ENCODE data around the gene PDPK1. TPM values are rescaled to one million over a fixed set of nuclear protein-coding genes. Genes with fewer than 3 reads are reported as not detected.
"Not testable (repeated sequence)": the region's sequence is repeated elsewhere in the genome, so short reads cannot be mapped to it uniquely, and the experiment has no call there.

PDPK1 gene
- total RNA-seq, 1 donor from 2014 or later, result 13.9 TPM

DNA sequence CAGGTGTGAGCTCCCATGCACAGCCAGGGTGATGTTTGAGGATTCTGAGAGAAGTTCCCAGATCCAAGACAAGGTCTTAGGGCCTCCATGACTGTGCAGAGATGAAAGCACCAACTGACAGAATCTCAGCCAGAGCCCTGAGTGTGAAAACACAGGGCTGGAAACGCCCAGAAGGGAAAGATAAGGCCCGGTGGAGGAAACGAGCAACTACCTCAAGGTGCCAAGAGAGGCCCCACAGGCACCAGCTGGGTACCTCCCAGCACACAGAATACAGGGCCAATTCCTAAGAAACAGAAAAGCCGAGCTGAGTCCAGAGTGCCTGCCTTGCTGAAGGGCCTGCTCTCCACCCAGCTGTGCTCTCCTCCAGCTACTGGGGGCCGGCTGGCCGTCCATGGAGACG, 94.5 kb downstream of the PDPK1 start:
- not testable (repeated sequence) for H3K4me2 ChIP-seq; H3K4me1 Mint-ChIP-seq; H3K9ac ChIP-seq; H3F3A ChIP-seq (ENCODE audit: low read depth); H3K4me3 ChIP-seq; DNase-seq (ENCODE audit: low spot score); H3K27ac ChIP-seq; H3K79me2 ChIP-seq (ENCODE audit: low read depth); H3K36me3 ChIP-seq; H3K4me3 Mint-ChIP-seq; H4K20me1 ChIP-seq (ENCODE audit: low read depth); H3K27ac Mint-ChIP-seq; H3K36me3 Mint-ChIP-seq; H3K9me3 Mint-ChIP-seq; H2AFZ ChIP-seq (replicated peaks); H3K27me3 Mint-ChIP-seq (ENCODE audit: insufficient read depth, low read depth); H3K9me3 ChIP-seq (ENCODE audit: low read depth); H3K4me1 ChIP-seq; H3K27me3 ChIP-seq

- not testable (repeated sequence) for H3K79me2 ChIP-seq (ENCODE audit: low read depth); H2AFZ ChIP-seq (replicated peaks); H4K20me1 ChIP-seq (ENCODE audit: low read depth); H3K4me3 ChIP-seq; H3K27ac Mint-ChIP-seq; H3K9me3 ChIP-seq (ENCODE audit: low read depth); H3F3A ChIP-seq (ENCODE audit: low read depth); H3K36me3 Mint-ChIP-seq; H3K4me1 ChIP-seq; H3K27ac ChIP-seq; H3K4me3 Mint-ChIP-seq; H3K27me3 Mint-ChIP-seq (ENCODE audit: insufficient read depth, low read depth); H3K36me3 ChIP-seq; H3K4me2 ChIP-seq; H3K9ac ChIP-seq; H3K27me3 ChIP-seq; H3K4me1 Mint-ChIP-seq; H3K9me3 Mint-ChIP-seq; DNase-seq (ENCODE audit: low spot score)
Measured at GRCh38 chr16:2639071-2639721, 101.4 kb downstream of the PDPK1 start.

- H3F3A ChIP-seq (ENCODE audit: low read depth), result not testable (repeated sequence)
Measured at GRCh38 chr16:2639722-2640072, 101.9 kb downstream of the PDPK1 start.

GRCh38 chr16:2642561-2642960, 104.7 kb downstream of the PDPK1 start:
- DNase-seq (ENCODE audit: low spot score); H3K4me3 ChIP-seq; H3K4me1 Mint-ChIP-seq; H3K27ac Mint-ChIP-seq; H3K4me3 Mint-ChIP-seq; H3K79me2 ChIP-seq (ENCODE audit: low read depth); H3K27me3 ChIP-seq; H3K4me2 ChIP-seq; H3K27me3 Mint-ChIP-seq (ENCODE audit: insufficient read depth, low read depth); H3K9me3 ChIP-seq (ENCODE audit: low read depth); H3K36me3 ChIP-seq; H3K27ac ChIP-seq; H3K36me3 Mint-ChIP-seq; H3K9me3 Mint-ChIP-seq; H4K20me1 ChIP-seq (ENCODE audit: low read depth); H3K4me1 ChIP-seq; H3F3A ChIP-seq (ENCODE audit: low read depth); H3K9ac ChIP-seq; H2AFZ ChIP-seq (replicated peaks): not testable (repeated sequence)

More at GRCh38 chr16:2639722-2640072, 101.9 kb downstream of the PDPK1 start:
- not testable (repeated sequence) for H3K9me3 ChIP-seq (ENCODE audit: low read depth); H3K4me1 Mint-ChIP-seq; H3K27ac Mint-ChIP-seq; H3K9me3 Mint-ChIP-seq; H3K36me3 Mint-ChIP-seq; H3K79me2 ChIP-seq (ENCODE audit: low read depth); H3K4me3 Mint-ChIP-seq; H3K4me1 ChIP-seq; H3K4me2 ChIP-seq; H3K27me3 ChIP-seq; H3K9ac ChIP-seq; H3K36me3 ChIP-seq; H2AFZ ChIP-seq (replicated peaks); H3K27ac ChIP-seq; DNase-seq (ENCODE audit: low spot score); H3K4me3 ChIP-seq; H3K27me3 Mint-ChIP-seq (ENCODE audit: insufficient read depth, low read depth); H4K20me1 ChIP-seq (ENCODE audit: low read depth)

DNA sequence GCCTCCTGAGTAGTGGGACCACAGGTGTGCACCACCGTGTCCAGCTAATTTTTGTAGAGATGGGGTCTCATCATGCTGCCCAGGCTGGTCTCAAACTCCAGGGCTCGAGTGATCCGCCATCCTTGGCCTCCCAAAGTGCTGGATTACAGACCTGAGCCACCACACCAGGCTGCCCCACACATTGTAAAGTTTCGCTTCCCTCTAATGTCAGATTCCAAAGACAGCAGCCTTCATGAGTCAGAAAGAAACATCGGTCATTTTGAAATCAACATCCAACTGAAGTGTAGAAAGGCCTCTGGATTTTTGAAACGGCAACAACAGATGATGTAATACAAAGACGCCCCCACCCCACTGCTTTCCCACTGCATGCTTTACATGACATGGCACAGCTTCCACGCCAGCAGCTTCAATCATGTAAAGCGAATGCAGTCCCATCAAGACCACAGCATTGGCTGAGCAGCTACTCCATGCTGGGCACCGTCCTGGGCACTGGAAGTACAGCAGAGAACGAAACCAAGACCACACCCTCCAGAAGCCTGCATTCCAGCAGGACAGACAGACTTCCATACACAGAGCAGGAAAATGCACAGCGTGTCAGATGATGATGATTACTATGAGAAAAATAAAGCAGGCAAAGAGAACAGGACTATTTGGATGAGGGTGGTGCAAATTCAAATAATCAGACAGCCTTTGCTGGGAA, 107.1 kb downstream of the PDPK1 start:
- not testable (repeated sequence) for H3K36me3 Mint-ChIP-seq; H3K27ac ChIP-seq; H3F3A ChIP-seq (ENCODE audit: low read depth); H3K4me1 ChIP-seq; H3K27me3 ChIP-seq; H3K4me1 Mint-ChIP-seq; H3K4me3 ChIP-seq; H4K20me1 ChIP-seq (ENCODE audit: low read depth); H3K9me3 Mint-ChIP-seq; H3K36me3 ChIP-seq; H3K27me3 Mint-ChIP-seq (ENCODE audit: insufficient read depth, low read depth); H3K4me2 ChIP-seq; H3K9me3 ChIP-seq (ENCODE audit: low read depth); H3K27ac Mint-ChIP-seq; H3K4me3 Mint-ChIP-seq; H3K79me2 ChIP-seq (ENCODE audit: low read depth); H3K9ac ChIP-seq; DNase-seq (ENCODE audit: low spot score); H2AFZ ChIP-seq (replicated peaks)

DNA sequence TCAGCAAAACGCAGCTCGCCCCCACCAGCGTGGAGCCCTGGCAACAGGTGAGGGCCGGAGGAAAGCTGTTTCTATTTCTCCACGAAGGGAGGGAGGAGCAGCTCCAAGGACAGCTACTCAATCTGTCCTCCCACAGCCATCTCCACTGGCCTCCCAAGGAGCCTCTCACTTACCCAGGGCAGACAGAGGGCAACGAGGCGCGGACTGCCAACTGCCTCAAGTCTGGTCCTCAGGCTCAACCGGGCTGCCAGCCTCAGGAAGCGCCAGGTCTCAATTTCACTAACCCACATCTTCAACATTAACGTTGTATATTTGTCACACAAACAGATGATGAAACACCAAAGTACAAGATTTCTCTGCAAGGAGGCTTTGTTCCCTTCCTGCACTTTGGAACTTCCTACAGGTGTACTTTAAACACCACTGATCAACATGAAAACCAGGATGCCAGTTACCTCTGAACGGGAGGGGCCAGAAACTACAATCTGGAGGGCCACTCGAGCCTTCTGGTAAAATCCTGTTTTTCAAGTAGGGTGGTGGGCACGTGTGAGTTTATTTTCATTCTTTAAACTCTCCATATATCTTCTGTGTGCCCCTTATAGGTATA, 113.5 kb downstream of the PDPK1 start:
- not testable (repeated sequence) for H3K9me3 ChIP-seq (ENCODE audit: low read depth); H3K4me1 Mint-ChIP-seq; H2AFZ ChIP-seq (replicated peaks); DNase-seq (ENCODE audit: low spot score); H3K9ac ChIP-seq; H3K27me3 ChIP-seq; H3F3A ChIP-seq (ENCODE audit: low read depth); H3K36me3 Mint-ChIP-seq; H3K9me3 Mint-ChIP-seq; H3K4me3 Mint-ChIP-seq; H3K27ac ChIP-seq; H3K4me3 ChIP-seq; H3K27ac Mint-ChIP-seq; H3K27me3 Mint-ChIP-seq (ENCODE audit: insufficient read depth, low read depth); H3K4me1 ChIP-seq; H3K36me3 ChIP-seq; H3K79me2 ChIP-seq (ENCODE audit: low read depth); H3K4me2 ChIP-seq; H4K20me1 ChIP-seq (ENCODE audit: low read depth)

MicroRNAs encoded within 50 kb of the gene (microRNA counts, 767-probe panel; counts per million panel counts)
- microRNA hsa-miR-3178, result 460 counts per million, percentile 90 among the panel's probes with 10 or more counts

Small RNAs within 50 kb of the gene (microRNA-seq; reads per million reads assigned to microRNA genes)
- gene MIR3178, result not detected

Small RNAs within 50 kb of the gene (small RNA-seq; reads per million reads assigned to genes)
- gene AC093525.1, result not detected
- not detected for gene MIR3178

Other genes with a start within 250 kb of the PDPK1 start
- 9.7 and 10.8 TPM in 2 replicates for gene ABCA3, start 197.3 kb upstream of the PDPK1 start, total RNA-seq (ENCODE audit: low replicate concordance)
- 41.6 and 67.3 TPM in 2 replicates for gene CCNF, start 108.6 kb upstream of the PDPK1 start, total RNA-seq (ENCODE audit: low replicate concordance)
- 29.1 and 62.1 TPM in 2 replicates for gene TEDC2, start 77.9 kb upstream of the PDPK1 start, total RNA-seq (ENCODE audit: low replicate concordance)
- 1.7 and 3.6 TPM in 2 replicates for gene NTN3, start 66.7 kb upstream of the PDPK1 start, total RNA-seq (ENCODE audit: low replicate concordance)
- 8.2 and 11.9 TPM in 2 replicates for gene TBC1D24, start 62.9 kb upstream of the PDPK1 start, total RNA-seq (ENCODE audit: low replicate concordance)
- gene ATP6V0C, start 24.1 kb upstream of the PDPK1 start, total RNA-seq (ENCODE audit: low replicate concordance), result 11.6 and 44.3 TPM in 2 replicates
- gene AMDHD2, start 17.6 kb upstream of the PDPK1 start, total RNA-seq (ENCODE audit: low replicate concordance), result 11.7 and 39.2 TPM in 2 replicates
- gene CEMP1, start 6.6 kb upstream of the PDPK1 start, total RNA-seq (ENCODE audit: low replicate concordance), result 0.09 TPM in 1 of 2 replicates, not detected in the other
- 21.6 and 34.5 TPM in 2 replicates for gene KCTD5, start 144.5 kb downstream of the PDPK1 start, total RNA-seq (ENCODE audit: low replicate concordance)
- 1.8 and 5.1 TPM in 2 replicates for gene PRSS27, start 182.2 kb downstream of the PDPK1 start, total RNA-seq (ENCODE audit: low replicate concordance)
- gene SRRM2, start 214.6 kb downstream of the PDPK1 start, total RNA-seq (ENCODE audit: low replicate concordance), result 82.3 and 119 TPM in 2 replicates
- 210 and 402 TPM in 2 replicates for gene ELOB, start 239.3 kb downstream of the PDPK1 start, total RNA-seq (ENCODE audit: low replicate concordance)
- gene PRSS33, start 249.5 kb downstream of the PDPK1 start, total RNA-seq (ENCODE audit: low replicate concordance), result 0.40 and 0.73 TPM in 2 replicates